Nephron progenitor cell (in vitro differentiated cells): ENCODE results near the gene UBR3.

ENCODE experiments used
- DNase-seq: peaks from one replicate; pipeline ENCODE4 v3.0.0; 2021
- H3K27ac Mint-ChIP-seq: 2 replicates; pipeline ENCODE4 v1.8.0; 2021; ENCODE audit warnings: mild to moderate bottlenecking, moderate library complexity, mixed read lengths
- H3K27me3 Mint-ChIP-seq: 2 replicates; pipeline ENCODE4 v1.8.0; 2021; ENCODE audit warnings: mild to moderate bottlenecking, low read depth, mixed read lengths; ENCODE audit not compliant: poor library complexity
- H3K36me3 Mint-ChIP-seq: 2 replicates; pipeline ENCODE4 v1.8.0; 2021; ENCODE audit warnings: low read depth, mixed read lengths
- H3K4me1 Mint-ChIP-seq: 2 replicates; pipeline ENCODE4 v1.8.0; 2021; ENCODE audit warnings: mixed read lengths
- H3K4me3 Mint-ChIP-seq: 2 replicates; pipeline ENCODE4 v1.8.0; 2021; ENCODE audit warnings: mild to moderate bottlenecking, moderate library complexity, mixed read lengths
- H3K9me3 Mint-ChIP-seq: 2 replicates; pipeline ENCODE4 v1.8.0; 2021; ENCODE audit warnings: mild to moderate bottlenecking, moderate library complexity, mixed read lengths
- CTCF ChIP-seq: fragments of 200-600 bp; sonication (generic); IDR thresholded peaks from 2 replicates; pipeline ENCODE4 v1.5.0; 2021; ENCODE audit warnings: antibody characterized with exemption

Gene UBR3

GRCh38 chr2:170017860-170018532 is 190.7 kb downstream of the UBR3 start:
- DNase-seq, result no peak
- H3K27ac Mint-ChIP-seq, result peak overlapping the region; percentile 24
- H3K4me1 Mint-ChIP-seq, result peaks cover 5% of the 10 kb centered on the region

GRCh38 chr2:170019060-170019805 is 192.0 kb downstream of the UBR3 start:
- Mint-ChIP-seq H3K4me1 (no peaks in the 10 kb centered on the region), H3K36me3 (peaks cover 11% of the 10 kb centered on the region), H3K27ac (no peak overlapping the region), H3K27me3 (no peaks in the 10 kb centered on the region), H3K9me3 (no peaks in the 10 kb centered on the region), H3K4me3 (no peak overlapping the region)
- DNase-seq, result no peak
- no peak for TF ChIP-seq CTCF

More at GRCh38 chr2:170017860-170018532, 190.7 kb downstream of the UBR3 start:
- peaks cover 9% of the 10 kb centered on the region for H3K36me3 Mint-ChIP-seq
- no peak overlapping the region for H3K4me3 Mint-ChIP-seq
- no peak for TF ChIP-seq CTCF
- H3K9me3 Mint-ChIP-seq, result no peaks in the 10 kb centered on the region
- no peaks in the 10 kb centered on the region for H3K27me3 Mint-ChIP-seq

GRCh38 chr2:170020777-170021176 is 193.5 kb downstream of the UBR3 start:
- DNase-seq, result no peak
- H3K4me1 Mint-ChIP-seq, result no peaks in the 10 kb centered on the region
- no peak for TF ChIP-seq CTCF
- no peaks in the 10 kb centered on the region for H3K9me3 Mint-ChIP-seq
- peaks cover 11% of the 10 kb centered on the region for H3K36me3 Mint-ChIP-seq
- no peak overlapping the region for H3K4me3 Mint-ChIP-seq
- H3K27ac Mint-ChIP-seq, result no peak overlapping the region
- H3K27me3 Mint-ChIP-seq, result no peaks in the 10 kb centered on the region

DNA sequence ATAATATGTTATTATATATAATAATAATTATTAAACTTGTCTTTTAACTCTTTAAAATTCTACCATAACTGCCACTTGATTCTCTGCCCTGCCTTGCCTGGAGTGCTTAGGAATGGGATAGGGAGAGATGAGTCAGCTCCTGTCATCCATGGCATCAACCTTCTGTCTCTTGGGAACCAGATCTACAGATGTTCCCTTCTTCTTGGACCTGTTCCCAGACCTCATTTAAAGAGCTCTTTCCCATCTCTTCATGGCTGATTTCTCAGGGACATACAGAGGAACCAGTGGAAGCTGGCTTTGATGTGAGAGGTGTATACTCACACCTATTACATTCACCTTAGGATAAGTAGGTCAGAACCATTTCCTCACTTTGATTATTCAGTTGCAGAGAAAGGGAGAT is 195.4 kb downstream of the UBR3 start:
- DNase-seq, result no peak
- Mint-ChIP-seq H3K27me3 (no peaks in the 10 kb centered on the region), H3K36me3 (peaks cover 6% of the 10 kb centered on the region), H3K4me1 (no peaks in the 10 kb centered on the region), H3K9me3 (no peaks in the 10 kb centered on the region), H3K27ac (no peak overlapping the region), H3K4me3 (no peak overlapping the region)
- TF ChIP-seq CTCF, result no peak

GRCh38 chr2:170024721-170025120 is 197.5 kb downstream of the UBR3 start:
- no peak for TF ChIP-seq CTCF
- no peaks in the 10 kb centered on the region for H3K4me1 Mint-ChIP-seq
- no peaks in the 10 kb centered on the region for H3K9me3 Mint-ChIP-seq
- H3K27me3 Mint-ChIP-seq, result no peaks in the 10 kb centered on the region
- H3K4me3 Mint-ChIP-seq, result no peak overlapping the region
- peaks cover 18% of the 10 kb centered on the region for H3K36me3 Mint-ChIP-seq
- H3K27ac Mint-ChIP-seq, result no peak overlapping the region
- no peak for DNase-seq
